AG04450 (cell line): ENCODE results near the gene PKNOX2. TPM values are rescaled to one million over a fixed set of nuclear protein-coding genes. Genes with fewer than 3 reads are reported as not detected.

ENCODE experiments used
- CTCF ChIA-PET: fragments of 300-600, 350-600 bp; formaldehyde crosslinking; extraction: SDS; loops from one replicate; lab custom pipeline; 2022; ENCODE audit warnings: antibody characterized with exemption, inconsistent platforms; lab: Charles Lee
- POLR2A ChIA-PET: fragments of 350-600 bp; formaldehyde crosslinking; extraction: SDS; loops from one replicate; lab custom pipeline; 2021; ENCODE audit warnings: antibody characterized with exemption, inconsistent platforms; lab: Yijun Ruan, JAX
- DNase-seq: peaks from one replicate; pipeline ENCODE4 v3.0.0-alpha.2; 2011; ENCODE audit warnings: low read depth, low spot score
- H3K27ac ChIP-seq: one replicate; pipeline ENCODE4 v1.5.1; 2012; ENCODE audit warnings: low read depth, low read length, control low read depth
- H3K27me3 ChIP-seq: one replicate; pipeline ENCODE4 v1.6.0; 2012; ENCODE audit warnings: low read length; ENCODE audit not compliant: control insufficient read depth, insufficient read depth
- H3K4me3 ChIP-seq: 2 replicates; pipeline ENCODE4 v1.5.1; 2011; ENCODE audit warnings: mild to moderate bottlenecking, low read depth, low read length, control low read depth
- H3K9me3 ChIP-seq: 2 replicates; pipeline ENCODE4 v1.5.1; 2012; ENCODE audit warnings: low read length; ENCODE audit not compliant: control insufficient read depth, insufficient read depth
- polyA plus RNA-seq: library from polyadenylated mRNA; depleted of rRNA; stranded (reverse); fragments of >200 nt; gene quantifications from 2 replicates; pipeline ENCODE4 v1.2.3, GENCODE V29; 2011
- TF ChIP-seq, protein P1 (sequence below): IDR thresholded peaks from 2 replicates; pipeline ENCODE4 v1.5.1; 2011; ENCODE audit warnings: low read depth, low read length, control low read depth, inconsistent platforms

PKNOX2 gene
- polyA plus RNA-seq, 1 experiment: 3.0 TPM

DNA sequence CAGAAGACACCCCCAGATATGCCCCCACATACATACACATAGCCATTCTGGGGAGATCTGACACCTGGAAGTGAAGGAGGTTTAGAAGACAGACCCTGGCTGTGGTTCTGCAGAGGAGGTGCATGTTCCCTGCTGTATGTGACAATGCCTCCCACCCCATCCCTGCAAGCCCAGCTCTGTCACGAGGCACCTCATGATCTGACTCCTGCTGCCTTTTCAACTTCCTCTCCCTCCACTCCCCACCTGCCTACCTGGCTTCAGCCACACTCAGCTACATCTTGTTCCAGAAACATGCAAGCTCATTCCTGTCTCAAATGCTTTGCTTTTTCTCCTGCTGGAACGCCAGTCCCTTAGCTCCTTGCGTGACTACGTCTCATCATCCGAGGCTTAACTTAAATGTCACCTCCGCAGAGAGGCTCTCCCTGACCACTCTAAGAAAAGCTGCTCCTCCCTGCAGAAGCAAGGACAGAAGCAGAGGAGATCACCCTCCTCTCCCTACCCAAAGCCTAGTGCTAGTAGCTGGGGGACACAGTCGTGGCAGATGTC is 217.0 kb downstream of the PKNOX2 start:
- H3K27me3 ChIP-seq: peaks cover 5% of the 10 kb centered on the region
- no peak for DNase-seq
- H3K27ac ChIP-seq: no peak overlapping the region
- ChIA-PET CTCF (interaction anchor here (1.8 to 2.3 kb wide), 2 partner anchors 22 to 36 kb away, joined by 6 to 13 read pairs; no protein-coding TSS in a partner anchor), POLR2A (no interaction called here)
- no peak overlapping the region for H3K4me3 ChIP-seq
- no peaks in the 10 kb centered on the region for H3K9me3 ChIP-seq
- TF ChIP-seq, protein P1, sequence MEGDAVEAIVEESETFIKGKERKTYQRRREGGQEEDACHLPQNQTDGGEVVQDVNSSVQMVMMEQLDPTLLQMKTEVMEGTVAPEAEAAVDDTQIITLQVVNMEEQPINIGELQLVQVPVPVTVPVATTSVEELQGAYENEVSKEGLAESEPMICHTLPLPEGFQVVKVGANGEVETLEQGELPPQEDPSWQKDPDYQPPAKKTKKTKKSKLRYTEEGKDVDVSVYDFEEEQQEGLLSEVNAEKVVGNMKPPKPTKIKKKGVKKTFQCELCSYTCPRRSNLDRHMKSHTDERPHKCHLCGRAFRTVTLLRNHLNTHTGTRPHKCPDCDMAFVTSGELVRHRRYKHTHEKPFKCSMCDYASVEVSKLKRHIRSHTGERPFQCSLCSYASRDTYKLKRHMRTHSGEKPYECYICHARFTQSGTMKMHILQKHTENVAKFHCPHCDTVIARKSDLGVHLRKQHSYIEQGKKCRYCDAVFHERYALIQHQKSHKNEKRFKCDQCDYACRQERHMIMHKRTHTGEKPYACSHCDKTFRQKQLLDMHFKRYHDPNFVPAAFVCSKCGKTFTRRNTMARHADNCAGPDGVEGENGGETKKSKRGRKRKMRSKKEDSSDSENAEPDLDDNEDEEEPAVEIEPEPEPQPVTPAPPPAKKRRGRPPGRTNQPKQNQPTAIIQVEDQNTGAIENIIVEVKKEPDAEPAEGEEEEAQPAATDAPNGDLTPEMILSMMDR: no peak

DNA sequence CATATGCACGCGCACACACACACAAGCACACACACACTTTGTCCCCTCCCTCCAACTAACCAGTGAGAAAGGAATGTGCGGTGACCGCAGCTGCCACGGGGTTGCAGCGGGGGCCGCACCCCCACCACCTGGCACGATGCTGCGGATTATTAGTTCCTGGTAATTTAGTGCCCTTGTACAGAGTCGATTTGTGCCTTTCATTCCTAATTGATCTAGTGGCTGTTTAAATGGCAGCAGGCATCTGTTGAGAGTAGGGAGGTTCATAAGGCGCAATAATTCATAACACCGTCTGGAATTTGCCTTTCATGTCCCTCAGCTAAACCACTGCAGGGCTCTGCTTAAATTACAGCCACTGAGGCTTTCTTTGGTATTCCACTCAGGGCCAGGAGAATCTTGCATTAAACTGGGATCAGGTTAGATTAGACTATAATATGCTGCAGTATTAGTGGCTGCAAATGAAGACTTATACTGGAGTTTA is 217.8 kb downstream of the PKNOX2 start:
- H3K27me3 ChIP-seq: peaks cover 5% of the 10 kb centered on the region
- H3K9me3 ChIP-seq: no peaks in the 10 kb centered on the region
- ChIA-PET CTCF (interaction anchor here (1.0 to 2.3 kb wide), 2 partner anchors 21 to 36 kb away, joined by 3 to 13 read pairs; no protein-coding TSS in a partner anchor), POLR2A (no interaction called here)
- TF ChIP-seq, protein P1: no peak
- H3K27ac ChIP-seq: no peak overlapping the region
- no peak for DNase-seq
- H3K4me3 ChIP-seq: no peak overlapping the region

DNA sequence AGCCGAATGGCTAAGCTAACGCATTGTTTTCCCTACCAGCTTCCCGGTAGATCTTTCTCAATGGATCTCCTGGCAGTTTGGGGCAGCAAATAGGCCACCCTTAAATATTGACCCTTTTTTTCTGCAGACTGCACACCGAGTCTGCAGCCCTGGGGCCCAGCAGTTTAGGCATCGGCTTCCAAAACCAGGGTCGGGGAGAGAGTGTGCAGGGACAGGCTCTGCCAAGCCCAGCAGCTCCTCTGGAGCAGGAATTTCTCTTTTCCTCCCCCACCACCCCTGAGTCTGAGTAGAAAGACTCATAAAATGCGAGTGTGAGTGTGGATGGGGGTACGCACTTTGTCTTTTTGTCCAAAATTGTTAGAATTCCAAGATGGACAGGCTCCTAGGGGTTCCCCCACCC is 218.3 kb downstream of the PKNOX2 start:
- H3K4me3 ChIP-seq: no peak overlapping the region
- no peaks in the 10 kb centered on the region for H3K9me3 ChIP-seq
- no peak overlapping the region for H3K27ac ChIP-seq
- no peak for DNase-seq
- TF ChIP-seq, protein P1: no peak
- ChIA-PET POLR2A (no interaction called here), CTCF (interaction anchor here (1.0 to 2.3 kb wide), 2 partner anchors 21 to 37 kb away, joined by 3 to 13 read pairs; no protein-coding TSS in a partner anchor)
- H3K27me3 ChIP-seq: peaks cover 5% of the 10 kb centered on the region

DNA sequence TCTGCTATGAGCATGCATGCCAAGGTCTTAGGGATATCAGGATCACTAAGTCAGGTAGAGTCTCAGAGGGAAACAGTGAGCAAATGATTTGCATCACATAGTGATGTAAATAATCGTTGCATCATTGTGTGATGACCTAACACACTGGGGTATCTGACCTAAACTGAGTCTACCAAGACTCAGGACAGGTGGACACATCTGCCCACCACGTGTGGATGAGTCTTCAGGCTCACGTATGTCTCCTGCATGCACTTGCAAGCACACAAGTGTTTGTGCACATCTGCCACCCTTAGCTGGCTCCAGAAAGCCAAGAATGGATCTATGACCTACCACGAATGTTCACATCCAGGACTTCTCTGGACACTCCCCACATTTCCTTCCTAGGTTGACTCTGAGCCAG is 220.3 kb downstream of the PKNOX2 start:
- H3K9me3 ChIP-seq: no peaks in the 10 kb centered on the region
- no peak overlapping the region for H3K27ac ChIP-seq
- H3K4me3 ChIP-seq: no peak overlapping the region
- TF ChIP-seq, protein P1: no peak
- H3K27me3 ChIP-seq: peaks cover 5% of the 10 kb centered on the region
- no peak for DNase-seq
- ChIA-PET POLR2A (no interaction called here), CTCF (no interaction called here)

DNA sequence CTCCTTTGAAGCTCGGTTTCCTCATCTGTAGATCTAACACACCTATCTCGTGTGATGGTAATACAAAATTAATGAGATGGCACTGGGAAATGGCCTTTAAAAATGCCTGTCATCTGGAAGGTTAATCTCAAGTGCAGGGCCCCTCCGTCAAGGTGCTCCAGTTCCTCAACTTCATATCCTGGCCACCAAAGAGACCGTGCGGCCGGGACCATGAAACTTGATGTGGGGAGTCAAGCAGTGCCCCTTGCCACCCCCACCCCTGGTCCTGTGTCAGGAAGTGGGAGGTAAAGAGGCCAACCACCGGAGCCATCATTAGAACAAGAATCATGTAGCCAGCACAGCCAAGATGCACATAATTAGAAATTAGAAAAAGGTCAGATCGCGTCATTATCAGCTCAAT is 223.3 kb downstream of the PKNOX2 start:
- POLR2A ChIA-PET: no interaction called here
- H3K4me3 ChIP-seq: no peak overlapping the region
- TF ChIP-seq, protein P1: no peak
- CTCF ChIA-PET: interaction anchor here (1.0 kb wide), 2 partner anchors 17 to 246 kb away, joined by 3 to 6 read pairs; no protein-coding TSS in a partner anchor
- no peak overlapping the region for H3K27ac ChIP-seq
- H3K9me3 ChIP-seq: no peaks in the 10 kb centered on the region
- H3K27me3 ChIP-seq: no peaks in the 10 kb centered on the region
- no peak for DNase-seq
